HepG2 (cell line): ENCODE measurements around the gene SYNJ2. TPM values are rescaled to one million over a fixed set of nuclear protein-coding genes. Genes with fewer than 3 reads are reported as not detected.

Source experiments
- AKNA ChIP-seq: sonication (generic); formaldehyde crosslinking; IDR thresholded peaks from 2 replicates; pipeline ENCODE4 v1.4.0; 2020; ENCODE audit warnings: missing genetic modification reagents, borderline replicate concordance
- DZIP1 ChIP-seq: sonication (generic); formaldehyde crosslinking; IDR thresholded peaks from 2 replicates; pipeline ENCODE4 v1.5.0; 2020; ENCODE audit warnings: mild to moderate bottlenecking, missing genetic modification reagents
- FLYWCH1 ChIP-seq: sonication (generic); formaldehyde crosslinking; IDR thresholded peaks from 2 replicates; pipeline ENCODE4 v1.8.1; 2023; ENCODE audit warnings: mild to moderate bottlenecking, missing genetic modification reagents
- GTF3A ChIP-seq: sonication (generic); formaldehyde crosslinking; conservative IDR thresholded peaks from 2 replicates; pipeline ENCODE4 v1.4.0; 2020; ENCODE audit warnings: mild to moderate bottlenecking, missing genetic modification reagents
- MTA1 ChIP-seq: sonication (generic); formaldehyde crosslinking; IDR thresholded peaks from 2 replicates; pipeline ENCODE4 v1.4.0; 2020; ENCODE audit warnings: missing genetic modification reagents, mild to moderate bottlenecking, borderline replicate concordance
- NR2F1 ChIP-seq, 2 experiments: fragments of 450-650 bp in 1 of 2; formaldehyde crosslinking in 1 of 2; IDR thresholded peaks; 2 replicates each; pipeline versions ENCODE4 v1.5.0 to v1.6.1; 2016 to 2020; ENCODE audit warnings: mild to moderate bottlenecking in 1 of 2, missing compliant biosample characterization in 1 of 2, missing genetic modification reagents in 1 of 2, moderate library complexity in 1 of 2
- PAX8 ChIP-seq: sonication (generic); formaldehyde crosslinking; IDR thresholded peaks from 2 replicates; pipeline ENCODE4 v1.8.0; 2022; ENCODE audit warnings: mild to moderate bottlenecking, missing genetic modification reagents, borderline replicate concordance
- SAFB2 ChIP-seq: sonication (generic); formaldehyde crosslinking; IDR thresholded peaks from 2 replicates; pipeline ENCODE4 v1.5.1; 2020; ENCODE audit warnings: missing genetic modification reagents, low read depth, mild to moderate bottlenecking, borderline replicate concordance
- SAP130 ChIP-seq: IDR thresholded peaks from 2 replicates; pipeline ENCODE4 v1.6.1; 2016; ENCODE audit warnings: low read depth
- SNAI1 ChIP-seq: sonication (generic); formaldehyde crosslinking; IDR thresholded peaks from 2 replicates; pipeline ENCODE4 v1.5.0; 2020; ENCODE audit warnings: mild to moderate bottlenecking, missing genetic modification reagents, borderline replicate concordance
- STAG1 ChIP-seq: sonication (generic); formaldehyde crosslinking; IDR thresholded peaks from 2 replicates; pipeline ENCODE4 v1.4.0; 2020; ENCODE audit warnings: missing genetic modification reagents
- TARDBP ChIP-seq: sonication (generic); formaldehyde crosslinking; IDR thresholded peaks from 2 replicates; pipeline ENCODE4 v1.8.0; 2022; ENCODE audit warnings: mild to moderate bottlenecking, missing genetic modification reagents
- ZNF235 ChIP-seq: sonication (generic); formaldehyde crosslinking; IDR thresholded peaks from 2 replicates; pipeline ENCODE4 v1.8.1; 2023; ENCODE audit warnings: mild to moderate bottlenecking, missing genetic modification reagents, borderline replicate concordance
- ZNF263 ChIP-seq: sonication (generic); formaldehyde crosslinking; IDR thresholded peaks from 2 replicates; pipeline ENCODE4 v1.4.0; 2020; ENCODE audit warnings: missing genetic modification reagents
- ZSCAN5A ChIP-seq: sonication (generic); formaldehyde crosslinking; IDR thresholded peaks from 2 replicates; pipeline ENCODE4 v1.8.0; 2022; ENCODE audit warnings: mild to moderate bottlenecking, missing genetic modification reagents, borderline replicate concordance
- ZXDC ChIP-seq: sonication (generic); formaldehyde crosslinking; IDR thresholded peaks from 2 replicates; pipeline ENCODE4 v1.5.0; 2020; ENCODE audit warnings: mild to moderate bottlenecking, missing genetic modification reagents
- polyA plus RNA-seq, 8 experiments: library from polyadenylated mRNA; depleted of rRNA in 3 of 8; stranded (reverse) in 7 of 8; unstranded in 1 of 8; fragments of >200 nt; fragmentation: Illumina TruSeq in 4 of 8; extraction: Trizol in 4 of 8; gene quantifications; 2 replicates each; pipeline versions ENCODE4 v1.2.1 to v1.2.3, GENCODE V29; 2011 to 2016; ENCODE audit warnings: low read depth in 4 of 8, missing spikeins in 1 of 8, mixed read lengths in 1 of 8; ENCODE audit not compliant: insufficient read depth in 1 of 8
- total RNA-seq, 5 experiments: library from RNA; depleted of rRNA; stranded (reverse); fragments of >200 nt; fragmentation: Illumina TruSeq; extraction: Trizol; gene quantifications; 2 replicates each; pipeline ENCODE4 v1.2.3, GENCODE V29; 2016; ENCODE audit warnings: low read depth in 1 of 5

SYNJ2 gene
- total and polyA plus RNA-seq, 2 of the 13 experiments (the other 11 are each of a cell fraction or from before 2014, with no cell fraction given): 39.1 to 57.6 TPM

GRCh38 chr6:158043586-158044524, 62.2 kb downstream of the SYNJ2 start (continued):
- no peak for TF ChIP-seq ZXDC (CRISPR knock-in tag)
- TF ChIP-seq SAFB2 (CRISPR knock-in tag): no peak
- TF ChIP-seq ZNF263 (CRISPR knock-in tag): no peak
- 0 out of 2 replicates have a peak, but pooled peaks have one; percentile 31 for TF ChIP-seq SNAI1 (CRISPR knock-in tag)
- 0 out of 2 replicates have a peak, but pooled peaks have one; percentile 45 for TF ChIP-seq ZNF235 (CRISPR knock-in tag)
- TF ChIP-seq STAG1 (CRISPR knock-in tag): no peak
- no peak for TF ChIP-seq MTA1 (CRISPR knock-in tag)
- TF ChIP-seq ZSCAN5A (CRISPR knock-in tag): no peak
- TF ChIP-seq NR2F1 (CRISPR knock-in tag; IDR thresholded peaks at IDR 0.05): 0 out of 4 replicates have a peak, but pooled peaks of 1 of the 2 experiments have one; percentile 19
- TF ChIP-seq DZIP1 (CRISPR knock-in tag): no peak
- no peak for TF ChIP-seq TARDBP (CRISPR knock-in tag)
- peak; percentile 48; the same call in 1 of the 2 replicates for TF ChIP-seq SAP130
- no peak for TF ChIP-seq PAX8
- TF ChIP-seq FLYWCH1 (CRISPR knock-in tag): no peak
- TF ChIP-seq GTF3A (CRISPR knock-in tag): no peak
- TF ChIP-seq AKNA (CRISPR knock-in tag): no peak
